ENCODE results near the gene ACTR3. TPM values are rescaled to one million over a fixed set of nuclear protein-coding genes. Genes with fewer than 3 reads are reported as not detected.
"Not testable (repeated sequence)": the region's sequence is repeated elsewhere in the genome, so short reads cannot be mapped to it uniquely, and the experiment has no call there.

ACTR3 gene
- polyA plus RNA-seq, 3 donors: 156 to 176 (median 170) TPM

GRCh38 chr2:113926314-113926713, 36.4 kb downstream of the ACTR3 start:
- no peak for DNase-seq (ENCODE audit: extremely low read depth in 1 of 11, low read depth in 9 of 11, low spot score in 4 of 11)

- no peak for DNase-seq (ENCODE audit: extremely low read depth in 1 of 11, low read depth in 9 of 11, low spot score in 4 of 11)
Observed at GRCh38 chr2:113930448-113930847, 40.6 kb downstream of the ACTR3 start.

GRCh38 chr2:113937501-113937900, 47.6 kb downstream of the ACTR3 start:
- no peak for DNase-seq (ENCODE audit: extremely low read depth in 1 of 11, low read depth in 9 of 11, low spot score in 4 of 11)

GRCh38 chr2:113940891-113941290, 51.0 kb downstream of the ACTR3 start:
- DNase-seq (ENCODE audit: extremely low read depth in 1 of 11, low read depth in 9 of 11, low spot score in 4 of 11): no peak

- DNase-seq (ENCODE audit: extremely low read depth in 1 of 11, low read depth in 9 of 11, low spot score in 4 of 11): not testable (repeated sequence)
Observed at GRCh38 chr2:113945784-113946183, 55.9 kb downstream of the ACTR3 start.

- DNase-seq (ENCODE audit: extremely low read depth in 1 of 11, low read depth in 9 of 11, low spot score in 4 of 11): not testable (repeated sequence)
Observed at GRCh38 chr2:113950906-113951305, 61.0 kb downstream of the ACTR3 start.

- DNase-seq (ENCODE audit: extremely low read depth in 1 of 11, low read depth in 9 of 11, low spot score in 4 of 11): no peak
Observed at GRCh38 chr2:113961000-113961399, 71.1 kb downstream of the ACTR3 start.

- DNase-seq (ENCODE audit: extremely low read depth in 1 of 11, low read depth in 9 of 11, low spot score in 4 of 11): no peak
Observed at GRCh38 chr2:113962692-113963480, 73.0 kb downstream of the ACTR3 start.

- no peak for DNase-seq (ENCODE audit: extremely low read depth in 1 of 11, low read depth in 9 of 11, low spot score in 4 of 11)
Observed at GRCh38 chr2:113963965-113964364, 74.1 kb downstream of the ACTR3 start.

- DNase-seq (ENCODE audit: extremely low read depth in 1 of 11, low read depth in 9 of 11, low spot score in 4 of 11): no peak
Observed at GRCh38 chr2:113964436-113964835, 74.5 kb downstream of the ACTR3 start.

GRCh38 chr2:113965228-113965627, 75.3 kb downstream of the ACTR3 start:
- no peak for DNase-seq (ENCODE audit: extremely low read depth in 1 of 11, low read depth in 9 of 11, low spot score in 4 of 11)

- peak in 1 of 11 donors; percentile 18 for DNase-seq (ENCODE audit: extremely low read depth in 1 of 11, low read depth in 9 of 11, low spot score in 4 of 11)
Observed at GRCh38 chr2:113965644-113966043, 75.8 kb downstream of the ACTR3 start.

GRCh38 chr2:113966171-113966570, 76.3 kb downstream of the ACTR3 start:
- no peak for DNase-seq (ENCODE audit: extremely low read depth in 1 of 11, low read depth in 9 of 11, low spot score in 4 of 11)

GRCh38 chr2:113966832-113967231, 76.9 kb downstream of the ACTR3 start:
- no peak for DNase-seq (ENCODE audit: extremely low read depth in 1 of 11, low read depth in 9 of 11, low spot score in 4 of 11)

GRCh38 chr2:113967272-113967671, 77.4 kb downstream of the ACTR3 start:
- DNase-seq (ENCODE audit: extremely low read depth in 1 of 11, low read depth in 9 of 11, low spot score in 4 of 11): no peak

- DNase-seq (ENCODE audit: extremely low read depth in 1 of 11, low read depth in 9 of 11, low spot score in 4 of 11): no peak
Observed at GRCh38 chr2:113972766-113973165, 82.9 kb downstream of the ACTR3 start.

- DNase-seq (ENCODE audit: extremely low read depth in 1 of 11, low read depth in 9 of 11, low spot score in 4 of 11): peak in 2 of 11 donors; percentile 16 to 25
Observed at GRCh38 chr2:113973810-113974209, 83.9 kb downstream of the ACTR3 start.

- DNase-seq (ENCODE audit: extremely low read depth in 1 of 11, low read depth in 9 of 11, low spot score in 4 of 11): no peak
Observed at GRCh38 chr2:113974727-113975126, 84.8 kb downstream of the ACTR3 start.

GRCh38 chr2:113976277-113976928, 86.5 kb downstream of the ACTR3 start:
- DNase-seq (ENCODE audit: extremely low read depth in 1 of 11, low read depth in 9 of 11, low spot score in 4 of 11): no peak

- DNase-seq (ENCODE audit: extremely low read depth in 1 of 11, low read depth in 9 of 11, low spot score in 4 of 11): no peak
Observed at GRCh38 chr2:113977060-113977659, 87.3 kb downstream of the ACTR3 start.
